ENCODE data around the gene ADAMTSL1. TPM values are rescaled to one million over a fixed set of nuclear protein-coding genes. Genes with fewer than 3 reads are reported as not detected.
A peak's percentile ranks its signal among the peaks of the same experiment; 100 is the strongest.

Gene ADAMTSL1
- total and polyA plus RNA-seq, 5 experiments from 2014 or later = not detected

DNA sequence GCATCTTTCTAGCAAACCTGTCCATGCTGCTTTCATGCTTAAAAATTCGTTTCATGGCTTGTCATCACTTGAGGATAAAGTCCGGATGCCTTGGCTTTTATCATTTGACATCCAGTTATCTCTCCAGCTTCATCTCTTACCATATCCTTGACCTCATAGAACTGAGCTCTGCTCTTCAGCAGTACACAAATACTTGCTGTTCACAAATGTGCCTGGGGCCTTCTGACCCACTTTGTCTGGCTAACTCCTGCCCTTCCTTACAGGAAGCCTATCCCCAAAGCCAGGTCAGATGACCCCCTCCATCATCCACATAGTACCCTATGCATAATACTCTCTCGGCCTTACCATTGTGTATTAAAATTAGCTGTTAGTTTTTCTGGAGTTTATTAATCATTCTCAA, 310.0 kb downstream of the ADAMTSL1 start:
- H3K4me1 Mint-ChIP-seq = no peaks in the 10 kb centered on the region
- POLR2A ChIA-PET = no interaction called here
- no peak overlapping the region for H3K4me3 Mint-ChIP-seq
- H3K27me3 Mint-ChIP-seq = peaks cover 0 to 12% (median 2%) of the 10 kb centered on the region in 5 donors
- DNase-seq (no peak), ATAC-seq (no peak)
- H3K9me3 Mint-ChIP-seq = no peaks in the 10 kb centered on the region
- no peak overlapping the region for H3K27ac Mint-ChIP-seq
- H3K36me3 Mint-ChIP-seq = no peaks in the 10 kb centered on the region

DNA sequence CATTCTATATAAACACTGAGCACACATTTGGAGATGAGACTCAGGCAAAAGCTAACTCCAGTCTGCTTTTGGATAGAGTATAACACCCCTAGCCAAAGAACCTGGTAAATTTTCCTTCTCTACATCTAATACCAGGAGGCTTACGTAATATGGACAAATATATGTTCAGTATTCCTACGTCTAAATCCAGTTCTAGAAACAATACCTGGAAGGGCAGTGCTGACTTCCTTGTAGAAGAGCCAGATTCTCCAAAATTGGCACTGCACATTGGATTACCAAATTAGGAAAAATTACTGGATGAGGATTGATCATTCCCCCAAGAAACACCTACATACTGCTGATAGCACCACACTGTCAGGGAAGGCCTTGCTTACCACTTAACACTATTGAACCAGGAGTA, 311.7 kb downstream of the ADAMTSL1 start:
- Mint-ChIP-seq H3K9me3 (no peaks in the 10 kb centered on the region), H3K27me3 (peaks cover 0 to 7% (median 2%) of the 10 kb centered on the region in 5 donors), H3K4me3 (no peak overlapping the region), H3K4me1 (no peaks in the 10 kb centered on the region), H3K27ac (no peak overlapping the region), H3K36me3 (no peaks in the 10 kb centered on the region)
- POLR2A ChIA-PET = no interaction called here
- DNase-seq (no peak), ATAC-seq (no peak)

DNA sequence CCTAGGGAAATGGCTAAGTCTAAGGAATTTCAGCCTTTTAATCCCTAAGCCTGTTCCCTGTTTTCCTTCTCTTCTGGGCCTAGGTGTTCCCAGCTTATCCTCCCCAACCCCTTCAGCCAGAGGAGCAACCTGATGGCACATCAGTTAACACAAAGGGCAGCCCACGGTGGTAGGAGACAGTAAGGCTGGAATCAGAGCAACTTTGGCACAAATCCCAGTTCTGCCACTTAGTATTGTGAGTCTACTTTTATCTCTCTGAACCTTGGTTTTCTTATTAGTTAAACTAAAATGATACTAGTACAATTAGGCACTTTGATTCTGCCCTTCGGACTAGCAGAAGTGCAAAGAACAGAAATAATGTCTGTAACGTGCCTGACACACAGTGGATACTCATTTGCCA, 312.2 kb downstream of the ADAMTSL1 start:
- Mint-ChIP-seq H3K4me3 (no peak overlapping the region), H3K4me1 (no peaks in the 10 kb centered on the region), H3K9me3 (no peaks in the 10 kb centered on the region), H3K36me3 (no peaks in the 10 kb centered on the region), H3K27ac (no peak overlapping the region), H3K27me3 (peaks cover 0 to 7% (median 2%) of the 10 kb centered on the region in 5 donors)
- POLR2A ChIA-PET = no interaction called here
- DNase-seq (no peak), ATAC-seq (no peak)

DNA sequence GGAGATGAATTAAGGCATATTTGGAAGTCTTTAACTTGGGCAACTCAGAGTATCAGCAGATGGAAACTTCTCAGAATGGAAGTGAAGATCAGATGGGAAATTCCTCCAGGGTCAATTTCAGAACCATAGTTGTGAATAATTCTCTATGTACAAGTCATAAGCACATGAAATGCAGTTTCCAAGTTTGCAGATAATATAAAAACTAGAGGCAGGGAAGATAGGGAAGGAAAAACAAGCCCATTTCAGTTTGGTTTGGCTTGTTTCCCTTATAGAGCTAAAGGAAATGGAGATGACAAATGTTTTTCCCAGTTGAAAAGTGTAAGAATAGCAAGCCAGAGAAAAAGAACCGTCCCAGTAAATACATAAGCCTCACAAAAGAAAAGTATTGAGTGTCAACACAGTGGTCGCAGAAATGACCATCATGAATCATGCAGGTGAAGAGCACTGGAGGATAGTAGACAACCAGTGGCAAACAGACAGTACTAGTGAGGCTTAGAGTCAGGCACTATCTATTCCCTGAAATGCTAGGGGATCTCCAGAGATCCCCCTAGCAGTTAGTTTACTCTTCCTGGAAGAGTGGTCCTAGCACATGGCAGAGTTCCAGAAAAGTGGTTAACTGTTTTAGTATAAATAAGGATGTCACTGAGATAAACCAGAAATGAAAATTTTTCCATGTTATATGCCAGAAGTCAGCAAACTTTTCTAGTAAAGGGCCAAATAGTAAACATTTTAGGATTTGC, 313.1 kb downstream of the ADAMTSL1 start:
- no peak overlapping the region for H3K4me3 Mint-ChIP-seq
- peaks cover 0 to 7% (median 2%) of the 10 kb centered on the region in 5 donors for H3K27me3 Mint-ChIP-seq
- ATAC-seq = no peak
- POLR2A ChIA-PET = no interaction called here
- no peaks in the 10 kb centered on the region for H3K4me1 Mint-ChIP-seq
- no peak overlapping the region for H3K27ac Mint-ChIP-seq
- no peak for DNase-seq
- no peaks in the 10 kb centered on the region for H3K36me3 Mint-ChIP-seq
- no peaks in the 10 kb centered on the region for H3K9me3 Mint-ChIP-seq

DNA sequence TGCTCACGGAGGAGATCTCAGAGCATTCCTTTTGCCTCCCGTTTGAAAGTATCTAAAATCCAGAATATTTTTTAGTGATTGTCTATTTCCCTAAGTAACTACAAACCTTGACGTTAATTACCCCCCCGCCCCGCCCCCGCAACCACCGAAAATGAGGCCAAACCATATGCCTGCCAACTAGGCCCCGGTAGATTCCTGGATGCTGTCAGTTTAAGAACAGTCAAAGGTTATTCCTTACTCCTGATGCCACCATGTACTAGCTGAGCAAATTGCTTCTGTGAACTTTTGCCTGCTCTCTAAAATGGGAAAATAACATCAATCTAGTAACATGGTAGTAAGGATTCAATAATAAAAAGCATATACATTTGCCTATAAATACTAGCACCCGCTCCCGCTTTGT, 314.3 kb downstream of the ADAMTSL1 start:
- Mint-ChIP-seq H3K27ac (no peak overlapping the region), H3K27me3 (no peaks in the 10 kb centered on the region), H3K4me3 (no peak overlapping the region), H3K9me3 (no peaks in the 10 kb centered on the region), H3K36me3 (no peaks in the 10 kb centered on the region), H3K4me1 (no peaks in the 10 kb centered on the region)
- DNase-seq = no peak
- ATAC-seq = no peak
- POLR2A ChIA-PET = no interaction called here

DNA sequence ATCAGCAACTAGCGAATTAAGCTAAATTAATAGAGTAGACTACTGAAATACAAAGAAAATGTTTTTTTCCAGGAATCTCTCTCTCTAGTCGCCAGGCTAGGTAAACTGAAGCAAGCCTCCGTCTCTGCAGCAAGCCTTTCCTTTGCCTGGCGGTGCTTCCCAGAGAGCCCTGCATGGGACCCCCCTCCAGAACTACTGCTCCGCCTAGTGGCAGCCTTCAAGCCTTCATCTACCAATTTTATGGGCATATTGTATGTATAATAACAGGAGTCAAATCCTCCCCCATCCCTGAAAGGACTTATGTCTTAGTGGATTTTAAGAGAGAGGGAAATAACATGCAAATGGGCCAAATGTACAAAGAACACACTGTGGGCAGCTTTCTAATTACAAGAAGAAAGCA, 317.1 kb downstream of the ADAMTSL1 start:
- H3K9me3 Mint-ChIP-seq = no peaks in the 10 kb centered on the region
- peaks cover 0 to 16% (median 0%) of the 10 kb centered on the region in 5 donors for H3K27me3 Mint-ChIP-seq
- H3K4me3 Mint-ChIP-seq = no peak overlapping the region
- POLR2A ChIA-PET = no interaction called here
- no peak for ATAC-seq
- H3K27ac Mint-ChIP-seq = peak overlapping the region in 1 of 10 donors; percentile 69
- no peaks in the 10 kb centered on the region for H3K36me3 Mint-ChIP-seq
- no peak for DNase-seq
- H3K4me1 Mint-ChIP-seq = no peaks in the 10 kb centered on the region

DNA sequence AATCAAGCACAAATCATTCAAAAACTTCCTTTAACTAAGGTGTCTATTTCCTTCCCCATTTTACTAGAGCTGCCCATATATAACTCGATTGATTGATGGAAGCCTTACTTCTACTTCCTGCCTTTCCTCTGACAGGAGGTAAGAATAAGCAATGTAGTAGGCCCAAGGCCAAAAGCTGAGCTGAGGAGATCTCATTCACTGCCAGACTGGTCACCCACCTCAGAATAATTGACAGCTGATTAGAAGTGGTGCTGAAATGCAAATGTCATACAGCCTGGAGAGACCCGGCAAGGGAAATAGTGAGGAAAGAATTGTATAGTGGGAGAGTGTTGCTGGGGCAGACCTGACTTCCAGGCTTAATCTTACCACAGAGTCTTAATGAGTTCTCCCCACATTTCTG, 319.2 kb downstream of the ADAMTSL1 start:
- POLR2A ChIA-PET = no interaction called here
- ATAC-seq = no peak
- peaks cover 0 to 16% (median 4%) of the 10 kb centered on the region in 5 donors for H3K27me3 Mint-ChIP-seq
- H3K36me3 Mint-ChIP-seq = no peaks in the 10 kb centered on the region
- DNase-seq = no peak
- no peaks in the 10 kb centered on the region for H3K9me3 Mint-ChIP-seq
- no peak overlapping the region for H3K4me3 Mint-ChIP-seq
- H3K27ac Mint-ChIP-seq = peak overlapping the region in 1 of 10 donors; percentile 63
- H3K4me1 Mint-ChIP-seq = no peaks in the 10 kb centered on the region

DNA sequence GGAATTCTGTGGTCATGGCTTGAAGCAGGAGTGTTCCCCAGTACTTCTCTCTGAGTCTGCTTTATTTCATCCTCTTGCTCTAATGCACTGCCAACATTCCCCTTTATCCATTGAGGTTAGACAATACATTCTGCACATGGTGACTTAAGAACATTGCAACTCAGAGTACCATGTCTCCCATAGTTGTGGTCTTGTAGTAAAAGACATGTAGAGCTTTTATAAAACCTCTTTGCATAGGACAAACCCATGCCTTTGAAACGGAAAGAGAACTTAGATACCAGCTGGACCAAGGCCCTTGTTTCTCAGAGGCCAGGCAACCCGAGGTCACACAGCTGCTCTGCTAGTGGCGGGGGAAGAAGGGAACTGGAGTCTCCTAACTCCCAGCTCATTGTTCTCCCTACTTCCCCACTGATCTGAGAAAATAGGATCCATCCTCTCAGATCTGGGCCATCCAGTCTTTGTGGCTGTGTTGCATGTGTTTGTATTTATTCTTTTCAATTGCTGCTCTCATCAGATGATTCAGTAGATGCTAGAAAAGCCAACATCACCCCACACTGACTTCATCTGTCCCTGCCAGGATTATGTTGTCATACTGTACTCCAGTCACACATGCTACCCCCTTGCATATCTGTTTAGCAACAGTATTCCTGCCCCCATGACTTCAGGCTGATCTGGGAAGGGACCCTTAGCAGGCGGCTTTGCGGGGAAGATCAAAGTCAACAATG, 322.2 kb downstream of the ADAMTSL1 start:
- POLR2A ChIA-PET = no interaction called here
- Mint-ChIP-seq H3K27me3 (peaks cover 0 to 16% (median 4%) of the 10 kb centered on the region in 5 donors), H3K27ac (no peak overlapping the region), H3K36me3 (no peaks in the 10 kb centered on the region), H3K4me3 (no peak overlapping the region), H3K9me3 (no peaks in the 10 kb centered on the region), H3K4me1 (no peaks in the 10 kb centered on the region)
- DNase-seq (no peak), ATAC-seq (no peak)

DNA sequence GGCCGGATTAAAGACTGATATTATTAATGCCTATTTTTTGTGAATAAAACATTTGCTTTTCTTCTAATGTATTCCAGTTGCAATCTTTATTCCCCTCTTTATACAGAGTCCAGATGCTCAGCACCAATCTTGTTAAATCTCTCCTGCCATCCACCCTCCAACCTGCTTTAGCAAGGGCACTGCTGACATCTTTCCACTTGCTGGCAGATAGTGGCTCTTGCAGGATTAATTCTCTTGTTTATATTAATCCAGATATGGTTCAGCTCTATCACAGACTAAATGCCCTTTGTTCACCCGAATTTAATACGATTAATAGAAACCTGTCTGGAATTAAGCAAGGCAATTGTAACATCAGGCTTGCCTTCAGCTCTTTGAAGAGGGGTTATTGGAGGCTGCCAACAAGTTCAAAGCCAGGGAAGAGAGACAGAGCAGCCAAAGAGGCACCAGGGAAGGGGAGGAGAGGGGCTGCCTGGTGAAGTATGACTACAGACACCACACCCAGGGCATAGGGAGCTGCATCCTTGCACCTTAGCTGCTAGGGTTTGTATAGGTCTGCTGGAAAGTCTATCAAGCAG, 322.8 kb downstream of the ADAMTSL1 start:
- Mint-ChIP-seq H3K27ac (no peak overlapping the region), H3K36me3 (peaks cover 0 to 4% (median 0%) of the 10 kb centered on the region in 3 donors), H3K4me1 (no peaks in the 10 kb centered on the region), H3K4me3 (no peak overlapping the region), H3K9me3 (peaks cover 0 to 4% (median 0%) of the 10 kb centered on the region in 9 donors), H3K27me3 (peaks cover 0 to 16% (median 4%) of the 10 kb centered on the region in 5 donors)
- no peak for DNase-seq
- POLR2A ChIA-PET = no interaction called here
- ATAC-seq = no peak

DNA sequence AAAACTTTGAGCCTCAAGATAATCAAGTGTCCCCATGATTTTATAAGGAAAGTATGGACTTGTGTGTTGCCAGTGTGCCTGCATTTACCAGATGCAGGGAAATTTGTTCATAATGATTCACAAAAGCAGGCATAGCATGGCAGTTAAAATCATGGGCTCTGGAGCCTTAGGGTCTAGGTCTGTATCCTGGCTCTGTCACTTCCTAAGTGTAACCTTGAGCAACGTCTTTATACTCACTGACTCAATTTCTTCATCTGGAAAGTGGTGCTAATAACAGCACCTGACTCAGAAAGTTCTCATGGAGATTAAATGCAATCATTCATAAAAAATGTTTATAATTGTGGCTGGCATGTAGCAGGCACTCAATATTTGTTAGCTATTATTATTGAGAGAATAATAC, 324.2 kb downstream of the ADAMTSL1 start:
- H3K4me1 Mint-ChIP-seq = no peaks in the 10 kb centered on the region
- peaks cover 0 to 4% (median 0%) of the 10 kb centered on the region in 9 donors for H3K9me3 Mint-ChIP-seq
- peaks cover 0 to 4% (median 0%) of the 10 kb centered on the region in 3 donors for H3K36me3 Mint-ChIP-seq
- ATAC-seq (no peak), DNase-seq (no peak)
- peaks cover 0 to 16% (median 4%) of the 10 kb centered on the region in 5 donors for H3K27me3 Mint-ChIP-seq
- no peak overlapping the region for H3K4me3 Mint-ChIP-seq
- H3K27ac Mint-ChIP-seq = no peak overlapping the region
- POLR2A ChIA-PET = no interaction called here

DNA sequence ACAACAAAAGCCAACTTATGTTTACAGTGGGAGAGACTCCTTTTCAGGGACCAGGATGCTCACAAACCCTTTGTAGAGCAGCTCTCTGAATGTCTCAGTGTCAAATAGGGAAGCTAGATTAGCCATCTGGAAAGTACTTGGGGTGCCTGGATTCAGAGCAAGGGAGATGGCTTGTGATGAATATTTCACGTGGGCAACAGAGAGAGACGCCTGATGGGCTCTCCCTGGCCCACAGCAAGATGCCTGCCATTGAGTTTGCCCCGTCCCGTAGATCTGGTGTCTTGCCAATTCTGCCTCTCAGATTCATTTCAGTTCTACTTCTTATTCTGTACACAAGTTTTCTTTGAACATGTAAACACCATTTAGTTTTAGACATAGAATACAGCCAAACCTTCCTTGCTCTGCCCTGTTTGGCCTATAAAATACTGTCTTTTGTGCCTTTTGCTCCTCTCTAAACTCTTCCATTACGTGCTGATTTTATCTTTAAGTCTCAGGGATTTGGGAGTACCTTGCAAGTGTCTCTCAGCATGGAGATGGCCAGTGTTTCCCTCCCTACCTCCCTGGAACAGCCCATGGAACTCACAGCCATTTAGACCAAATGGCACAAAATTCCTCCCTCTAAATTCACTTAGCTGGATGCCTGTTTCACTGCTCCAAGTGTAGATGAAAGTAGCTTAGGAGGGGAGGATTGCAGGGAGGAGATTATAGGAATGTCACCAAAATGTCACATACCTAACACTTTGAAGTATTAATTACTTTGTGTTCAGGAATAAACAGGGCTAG, 324.7 kb downstream of the ADAMTSL1 start:
- Mint-ChIP-seq H3K4me1 (no peaks in the 10 kb centered on the region), H3K4me3 (no peak overlapping the region), H3K9me3 (peaks cover 0 to 4% (median 0%) of the 10 kb centered on the region in 9 donors), H3K27ac (no peak overlapping the region), H3K27me3 (peaks cover 0 to 16% (median 4%) of the 10 kb centered on the region in 5 donors), H3K36me3 (peaks cover 0 to 4% (median 0%) of the 10 kb centered on the region in 3 donors)
- no peak for ATAC-seq
- DNase-seq = no peak
- POLR2A ChIA-PET = no interaction called here

DNA sequence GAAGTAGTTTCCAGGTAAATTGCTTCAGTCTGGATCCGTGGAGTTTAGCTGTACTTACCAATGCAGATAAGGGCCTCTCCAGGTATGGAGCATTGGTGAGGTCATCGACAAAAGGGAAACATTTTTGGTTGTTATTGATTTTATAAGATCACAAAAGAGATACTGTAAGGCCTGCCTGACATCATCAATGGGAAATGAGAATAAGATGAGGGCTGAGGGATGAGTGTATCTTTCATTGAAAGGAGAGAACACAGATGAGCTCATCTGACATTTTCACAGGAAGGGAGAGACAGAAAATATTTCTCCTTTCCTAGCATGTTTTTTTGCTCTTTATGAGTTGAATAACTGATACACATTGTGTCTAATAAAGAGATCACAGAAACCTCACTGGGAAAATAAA, 325.5 kb downstream of the ADAMTSL1 start:
- H3K27me3 Mint-ChIP-seq = peaks cover 0 to 16% (median 4%) of the 10 kb centered on the region in 5 donors
- peaks cover 0 to 4% (median 0%) of the 10 kb centered on the region in 3 donors for H3K36me3 Mint-ChIP-seq
- peaks cover 0 to 4% (median 0%) of the 10 kb centered on the region in 9 donors for H3K9me3 Mint-ChIP-seq
- no peak for ATAC-seq
- POLR2A ChIA-PET = no interaction called here
- H3K4me3 Mint-ChIP-seq = no peak overlapping the region
- H3K27ac Mint-ChIP-seq = no peak overlapping the region
- no peak for DNase-seq
- no peaks in the 10 kb centered on the region for H3K4me1 Mint-ChIP-seq

DNA sequence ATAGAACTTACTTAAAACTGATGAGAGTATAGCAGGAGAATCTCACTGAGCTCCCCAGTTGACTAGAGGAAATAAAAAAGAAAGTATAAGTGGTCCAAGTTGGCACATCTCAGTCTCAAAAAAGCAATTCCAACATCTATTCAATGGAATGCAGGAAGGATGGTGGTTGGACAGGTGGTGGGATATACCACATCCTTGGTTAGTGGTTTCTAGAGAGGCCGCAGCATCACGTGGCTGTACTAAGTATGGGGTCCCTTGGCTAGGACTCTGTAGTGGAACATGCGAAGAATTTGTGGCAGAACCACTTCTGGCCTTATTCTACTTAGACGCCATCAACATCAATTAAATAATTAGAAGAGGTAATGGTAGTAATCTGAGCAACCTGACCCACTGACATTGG, 326.6 kb downstream of the ADAMTSL1 start:
- POLR2A ChIA-PET = no interaction called here
- Mint-ChIP-seq H3K4me3 (no peak overlapping the region), H3K27ac (no peak overlapping the region), H3K36me3 (peaks cover 0 to 4% (median 0%) of the 10 kb centered on the region in 3 donors), H3K4me1 (no peaks in the 10 kb centered on the region), H3K9me3 (peaks cover 0 to 4% (median 0%) of the 10 kb centered on the region in 9 donors), H3K27me3 (peaks cover 0 to 8% (median 3%) of the 10 kb centered on the region in 5 donors)
- ATAC-seq (no peak), DNase-seq (no peak)

Data from naive thymus-derived CD8-positive, alpha-beta T cell (primary cell).